OCI-LY7 (cell line): ENCODE data around the gene WDR82. TPM values are rescaled to one million over a fixed set of nuclear protein-coding genes. Genes with fewer than 3 reads are reported as not detected.

Experiments used
- BruUV-seq: library from RNA; stranded (reverse); fragments of 400-500 nt; replicated peaks from 2 replicates; lab custom pipeline; 2021; lab: Mats Ljungman, UMichigan
- CTCF ChIA-PET: fragments of 300-600 bp; sonication (Branson Sonifier 250); formaldehyde crosslinking; loops from one replicate; lab custom pipeline; 2022; ENCODE audit warnings: antibody characterized with exemption; ENCODE audit not compliant: unreplicated experiment; lab: Charles Lee
- POLR2A ChIA-PET: fragments of 300-600 bp; sonication (Branson Sonifier 250); formaldehyde crosslinking; loops from one replicate; lab custom pipeline; 2022; ENCODE audit warnings: antibody characterized with exemption; lab: Charles Lee
- DNase-seq: peaks from one replicate; pipeline ENCODE4 v3.0.0-alpha.2; 2015; ENCODE audit warnings: low spot score
- H2AFZ ChIP-seq: fragments of 200-600 bp; sonication (generic), shearing (Covaris generic); 2 replicates; pipeline ENCODE4 v1.6.1; 2014; ENCODE audit warnings: mild to moderate bottlenecking, antibody characterized with exemption, low read length, moderate library complexity
- H3K27ac ChIP-seq: fragments of 200-600 bp; sonication (generic); 2 replicates; pipeline ENCODE4 v1.5.1; 2014; ENCODE audit warnings: mixed run types, low read depth, mild to moderate bottlenecking, moderate library complexity, low read length, inconsistent platforms; ENCODE audit not compliant: poor library complexity, severe bottlenecking
- H3K36me3 ChIP-seq: fragments of 200-600 bp; sonication (generic); 2 replicates; pipeline ENCODE4 v1.6.1; 2014; ENCODE audit warnings: mild to moderate bottlenecking, antibody characterized with exemption, low read length, moderate library complexity, mixed read lengths; ENCODE audit not compliant: insufficient read depth
- H3K4me1 ChIP-seq: fragments of 200-600 bp; sonication (generic); 2 replicates; pipeline ENCODE4 v1.5.1; 2014; ENCODE audit warnings: mild to moderate bottlenecking, low read length; ENCODE audit not compliant: insufficient read depth, poor library complexity, severe bottlenecking
- H3K4me2 ChIP-seq: fragments of 200-600 bp; sonication (generic); 2 replicates; pipeline ENCODE4 v1.6.1; 2014; ENCODE audit warnings: mild to moderate bottlenecking, low read length
- H3K4me3 ChIP-seq: fragments of 200-600 bp; sonication (generic); 2 replicates; pipeline ENCODE4 v1.5.1; 2014; ENCODE audit warnings: mild to moderate bottlenecking, low read depth, low read length; ENCODE audit not compliant: poor library complexity, severe bottlenecking
- H3K79me2 ChIP-seq: fragments of 200-600 bp; sonication (generic); 2 replicates; pipeline ENCODE4 v1.6.1; 2016; ENCODE audit warnings: low read depth, mild to moderate bottlenecking, low read length, moderate library complexity, mixed read lengths; ENCODE audit not compliant: insufficient read depth
- H3K9me2 ChIP-seq: fragments of 200-600 bp; sonication (generic); 2 replicates; pipeline ENCODE4 v1.6.1; 2016; ENCODE audit warnings: mild to moderate bottlenecking, low read length, mixed read lengths; ENCODE audit not compliant: insufficient read depth
- H3K9me3 ChIP-seq: fragments of 200-600 bp; sonication (generic); 2 replicates; pipeline ENCODE4 v1.6.1; 2014; ENCODE audit warnings: mild to moderate bottlenecking, mixed run types, low read length, mixed read lengths
- H4K20me1 ChIP-seq: fragments of 200-600 bp; sonication (generic); 2 replicates; pipeline ENCODE4 v1.6.1; 2014; ENCODE audit warnings: mild to moderate bottlenecking, antibody characterized with exemption, low read length, moderate library complexity, mixed read lengths; ENCODE audit not compliant: insufficient read depth
- CTCF ChIP-seq: fragments of 200-600 bp; sonication (generic); conservative IDR thresholded peaks from 2 replicates; pipeline ENCODE4 v1.5.1; 2014; ENCODE audit warnings: mild to moderate bottlenecking, antibody characterized with exemption, low read length, moderate library complexity, mixed read lengths
- EZH2phosphoT487 ChIP-seq: fragments of 200-600 bp; sonication (generic); IDR thresholded peaks from 2 replicates; pipeline ENCODE4 v1.6.1; 2018; ENCODE audit warnings: low read depth, borderline replicate concordance, mild to moderate bottlenecking, mixed run types, antibody characterized with exemption, low read length, moderate library complexity, mixed read lengths
- intact Hi-C: fragments of 100-400 bp; cut with micrococcal nuclease; formaldehyde crosslinking; loops from one replicate; pipeline ENCODE4 v1.10.0; 2022; ENCODE audit not compliant: unreplicated experiment
- total RNA-seq, 2 experiments: library from RNA; depleted of rRNA in 1 of 2; stranded (reverse); fragments of >200 nt in 1 of 2; shearing (Covaris generic) in 1 of 2; gene quantifications; 2 replicates each; pipeline ENCODE4 v1.2.3, GENCODE V29; 2014 to 2022

WDR82 gene
- total RNA-seq, 2 experiments from 2014 or later, result 38.5 to 67.9 TPM

- H3K79me2 ChIP-seq, result no peaks in the 10 kb centered on the region
- CTCF ChIA-PET, result no interaction called here
Observed at GRCh38 chr3:52323526-52324295, 45.3 kb upstream of the WDR82 start.

GRCh38 chr3:52322466-52322865, 44.0 kb upstream of the WDR82 start:
- Histone ChIP-seq H3K9me2 (no peaks in the 10 kb centered on the region), H3K4me1 (peaks cover 4% of the 10 kb centered on the region), H4K20me1 (no peaks in the 10 kb centered on the region; the same call in 1 of the 2 replicates), H3K36me3 (no peaks in the 10 kb centered on the region), H3K4me2 (no peak overlapping the region), H3K79me2 (no peaks in the 10 kb centered on the region), H3K27ac (no peak overlapping the region), H2AFZ (no peak overlapping the region), H3K4me3 (no peak overlapping the region), H3K9me3 (no peaks in the 10 kb centered on the region)
- TF ChIP-seq CTCF, result no peak
- no peak for TF ChIP-seq EZH2phosphoT487
- no peak for DNase-seq
- ChIA-PET POLR2A (interaction anchor here (1.1 kb wide), 1 partner anchor 85 kb away, joined by 3 read pairs; no protein-coding TSS in a partner anchor), CTCF (no interaction called here)
- BruUV-seq, result no TSS peak
- intact Hi-C loops, result no loop called here

More at GRCh38 chr3:52323526-52324295, 45.3 kb upstream of the WDR82 start:
- intact Hi-C loops, result no loop called here
- Histone ChIP-seq H4K20me1 (no peaks in the 10 kb centered on the region; the same call in 1 of the 2 replicates), H3K4me1 (no peaks in the 10 kb centered on the region), H3K4me3 (no peak overlapping the region), H3K9me2 (no peaks in the 10 kb centered on the region), H3K9me3 (no peaks in the 10 kb centered on the region), H2AFZ (no peak overlapping the region), H3K36me3 (no peaks in the 10 kb centered on the region), H3K27ac (no peak overlapping the region), H3K4me2 (no peak overlapping the region)
- BruUV-seq, result no TSS peak
- no peak for DNase-seq
- TF ChIP-seq CTCF (no peak), EZH2phosphoT487 (no peak)
- POLR2A ChIA-PET, result no interaction called here

- no peaks in the 10 kb centered on the region for H3K36me3 ChIP-seq
- TF ChIP-seq CTCF (no peak), EZH2phosphoT487 (no peak)
- no peak overlapping the region for H3K4me3 ChIP-seq
- peaks cover 12% of the 10 kb centered on the region for H3K4me1 ChIP-seq
- BruUV-seq, result no TSS peak
- POLR2A ChIA-PET, result interaction anchor here (1.1 kb wide), 1 partner anchor 84 kb away, joined by 3 read pairs; no protein-coding TSS in a partner anchor
- no peak overlapping the region for H3K27ac ChIP-seq
- no peak overlapping the region for H3K4me2 ChIP-seq
- no peak overlapping the region for H2AFZ ChIP-seq
- no peaks in the 10 kb centered on the region for H3K9me2 ChIP-seq
- no peaks in the 10 kb centered on the region for H3K79me2 ChIP-seq
- no peaks in the 10 kb centered on the region; the same call in 1 of the 2 replicates for H4K20me1 ChIP-seq
- CTCF ChIA-PET, result no interaction called here
- DNase-seq, result peak; percentile 31
- no peaks in the 10 kb centered on the region for H3K9me3 ChIP-seq
- intact Hi-C loops, result no loop called here
Observed at GRCh38 chr3:52321481-52321880, 43.0 kb upstream of the WDR82 start.
